ENCODE data around the gene ZDHHC7.

The ZDHHC7 gene

GRCh38 chr16:84933774-84934631 is 77.3 kb downstream of the ZDHHC7 start:
- no peak for DNase-seq

- DNase-seq = no peak
Measured at GRCh38 chr16:84932681-84933080, 78.7 kb downstream of the ZDHHC7 start.

GRCh38 chr16:84931506-84931905 is 79.8 kb downstream of the ZDHHC7 start:
- no peak for DNase-seq

- no peak for DNase-seq
Measured at GRCh38 chr16:84931107-84931494, 80.2 kb downstream of the ZDHHC7 start.

- no peak for DNase-seq
Measured at GRCh38 chr16:84930298-84931106, 80.8 kb downstream of the ZDHHC7 start.

GRCh38 chr16:84929421-84930297 is 81.7 kb downstream of the ZDHHC7 start:
- no peak for DNase-seq

GRCh38 chr16:84928679-84929420 is 82.5 kb downstream of the ZDHHC7 start:
- no peak for DNase-seq

GRCh38 chr16:84927621-84928591 is 83.4 kb downstream of the ZDHHC7 start:
- no peak for DNase-seq

GRCh38 chr16:84926462-84926861 is 84.9 kb downstream of the ZDHHC7 start:
- no peak for DNase-seq

- no peak for DNase-seq
Measured at GRCh38 chr16:84925773-84926372, 85.5 kb downstream of the ZDHHC7 start.

GRCh38 chr16:84925092-84925772 is 86.1 kb downstream of the ZDHHC7 start:
- DNase-seq = peak; percentile 71

- no peak for DNase-seq
Measured at GRCh38 chr16:84924331-84925091, 86.8 kb downstream of the ZDHHC7 start.

Measured in stimulated activated CD4-positive, alpha-beta T cell treated with anti-CD3 and anti-CD28 coated beads, Interleukin-12 subunit alpha, Interleukin-12 subunit beta, amount 100 ng/mL, for 4 hours (primary cell).